ENCODE measurements around the gene CD96.
"Not testable (repeated sequence)": the region's sequence is repeated elsewhere in the genome, so short reads cannot be mapped to it uniquely, and the experiment has no call there.

Gene CD96

DNA sequence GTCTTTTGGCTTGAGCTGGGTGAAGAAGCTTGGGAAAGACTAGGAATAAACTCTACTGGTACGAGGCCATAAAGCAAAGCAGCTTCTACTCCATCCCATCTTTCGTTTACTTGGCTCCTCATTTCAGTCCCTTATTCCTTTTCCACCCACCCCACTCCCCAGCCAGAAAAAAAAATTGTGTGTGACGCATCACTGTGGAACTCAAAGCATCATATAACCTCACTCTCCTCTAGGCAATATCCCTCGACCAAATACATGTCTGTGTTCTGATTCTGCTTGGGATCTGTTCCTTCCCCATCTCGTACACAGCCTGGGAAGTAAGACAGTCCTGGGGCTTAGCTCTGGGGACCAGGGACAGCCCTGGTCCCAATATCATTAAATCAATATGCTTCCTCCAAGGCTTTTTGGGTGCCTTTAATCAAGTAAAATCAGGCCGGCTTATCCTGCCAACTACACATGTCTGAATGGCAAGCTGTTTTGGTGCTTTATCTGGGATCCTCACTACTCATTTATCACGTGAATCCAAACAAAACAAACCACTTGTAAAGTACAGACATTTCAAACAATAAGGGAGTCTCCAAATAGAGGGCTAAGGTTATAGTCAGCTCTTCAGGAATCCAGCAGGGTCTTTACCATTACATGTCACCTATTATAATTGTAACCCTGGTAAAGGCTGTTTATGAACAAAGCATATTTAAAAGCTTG lies 128.1 kb downstream of the CD96 start:
- TF ChIP-seq POLR2A (IDR thresholded peaks at IDR 0.05; ENCODE audit: low read depth, low read length) = no peak
- FAIRE-seq (peak; percentile 85), DNase-seq (ENCODE audit: insufficient read length, low spot score) (peak; percentile 14)

DNA sequence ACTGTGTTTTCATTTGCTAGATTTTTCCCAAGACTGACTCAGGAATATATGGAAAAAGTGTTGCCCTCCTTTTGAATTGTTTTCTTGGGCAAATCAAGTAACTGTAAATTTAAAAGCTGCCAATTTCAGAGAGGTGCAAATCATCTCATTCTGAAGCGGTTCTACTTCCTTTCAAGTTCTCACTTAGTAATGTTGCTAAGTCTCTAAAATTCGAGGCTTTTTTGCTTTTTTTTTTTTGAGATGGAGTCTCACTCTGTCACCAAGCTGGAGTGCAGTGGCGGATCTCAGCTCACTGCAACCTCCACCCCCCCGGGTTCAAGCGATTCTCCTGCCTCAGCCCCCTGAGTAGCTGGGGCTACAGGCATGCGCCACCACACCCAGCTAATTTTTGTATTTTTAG lies 130.5 kb downstream of the CD96 start:
- DNase-seq (ENCODE audit: insufficient read length, low spot score); FAIRE-seq: not testable (repeated sequence)

DNA sequence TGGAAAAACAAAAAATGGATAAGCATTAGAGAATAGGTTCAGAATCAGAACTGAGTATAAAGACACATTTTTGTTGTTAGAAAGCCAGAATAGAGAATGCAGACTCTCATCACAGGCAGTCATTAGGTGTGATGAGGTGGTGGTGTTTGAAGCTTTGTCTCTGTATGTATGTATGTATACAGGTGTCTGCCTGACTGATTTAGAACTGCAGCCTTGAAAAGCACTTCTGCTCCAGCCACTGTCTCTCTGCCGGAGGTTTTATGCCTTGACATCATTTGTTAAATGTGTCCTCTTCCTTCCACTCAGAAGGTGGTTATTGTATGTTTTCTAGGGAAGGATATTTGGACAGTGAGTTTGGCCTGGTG lies 133.8 kb downstream of the CD96 start:
- no peak for DNase-seq (ENCODE audit: insufficient read length, low spot score)
- peak; percentile 68 for FAIRE-seq
- no peak for TF ChIP-seq POLR2A (IDR thresholded peaks at IDR 0.05; ENCODE audit: low read depth, low read length)

DNA sequence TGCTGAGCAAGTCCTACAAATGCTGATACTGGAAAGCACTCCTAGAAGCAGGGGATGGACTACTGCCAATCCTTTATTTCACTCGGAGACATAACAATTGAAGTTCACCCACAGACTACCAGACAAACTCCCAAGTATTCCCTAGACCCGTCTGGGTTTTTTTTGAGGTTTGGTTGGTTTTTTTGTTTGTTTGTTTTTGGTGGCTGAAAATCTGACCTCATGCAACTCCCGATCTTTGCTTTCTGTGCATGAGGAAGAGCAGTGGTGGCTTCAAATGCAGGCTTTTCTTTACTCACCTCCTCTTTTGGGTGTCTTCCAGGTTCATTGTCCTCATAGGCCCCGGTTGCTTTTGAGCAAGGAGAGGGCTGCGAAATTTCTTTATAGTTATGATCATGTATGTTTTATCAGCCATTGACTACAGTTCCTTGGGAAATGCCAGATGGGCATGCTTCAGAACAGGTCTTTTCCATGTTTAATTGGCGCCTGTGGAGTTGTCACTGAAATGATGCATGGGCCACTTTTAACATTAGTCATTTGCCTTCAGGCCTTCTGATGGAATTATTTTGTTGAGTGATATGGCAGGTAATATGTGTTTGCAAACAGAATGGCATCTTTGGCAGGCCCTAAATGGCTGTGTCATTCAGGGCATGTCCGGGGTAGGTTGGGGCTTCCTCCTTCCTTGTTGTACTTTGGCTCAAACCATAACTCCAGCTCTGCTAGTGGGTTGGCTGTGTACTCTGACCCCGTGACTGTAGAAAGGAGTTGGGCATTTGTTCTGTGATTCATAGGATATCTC lies 134.4 kb downstream of the CD96 start:
- no peak for DNase-seq (ENCODE audit: insufficient read length, low spot score)
- TF ChIP-seq POLR2A (IDR thresholded peaks at IDR 0.05; ENCODE audit: low read depth, low read length) = no peak
- peak; percentile 95 for FAIRE-seq

DNA sequence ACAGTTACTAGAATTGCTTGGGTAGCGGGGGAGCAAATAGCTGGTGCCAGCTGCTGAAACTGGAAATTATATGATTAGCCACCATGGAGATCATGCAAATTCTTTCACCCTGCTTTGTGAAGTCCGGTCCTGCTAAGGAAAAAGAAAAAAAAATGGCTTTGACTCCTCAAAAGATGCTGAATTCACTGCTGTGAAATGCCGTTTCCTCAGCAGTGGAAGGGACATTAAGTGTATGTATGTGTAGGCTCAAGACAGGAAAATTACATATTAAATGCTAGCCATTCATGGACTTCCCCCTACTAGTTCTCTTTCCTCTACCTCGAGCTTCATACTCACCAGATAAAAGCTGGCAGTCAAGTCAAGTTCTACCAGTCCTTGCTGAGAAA lies 135.0 kb downstream of the CD96 start:
- FAIRE-seq = no peak
- no peak for TF ChIP-seq POLR2A (IDR thresholded peaks at IDR 0.05; ENCODE audit: low read depth, low read length)
- DNase-seq (ENCODE audit: insufficient read length, low spot score) = no peak

DNA sequence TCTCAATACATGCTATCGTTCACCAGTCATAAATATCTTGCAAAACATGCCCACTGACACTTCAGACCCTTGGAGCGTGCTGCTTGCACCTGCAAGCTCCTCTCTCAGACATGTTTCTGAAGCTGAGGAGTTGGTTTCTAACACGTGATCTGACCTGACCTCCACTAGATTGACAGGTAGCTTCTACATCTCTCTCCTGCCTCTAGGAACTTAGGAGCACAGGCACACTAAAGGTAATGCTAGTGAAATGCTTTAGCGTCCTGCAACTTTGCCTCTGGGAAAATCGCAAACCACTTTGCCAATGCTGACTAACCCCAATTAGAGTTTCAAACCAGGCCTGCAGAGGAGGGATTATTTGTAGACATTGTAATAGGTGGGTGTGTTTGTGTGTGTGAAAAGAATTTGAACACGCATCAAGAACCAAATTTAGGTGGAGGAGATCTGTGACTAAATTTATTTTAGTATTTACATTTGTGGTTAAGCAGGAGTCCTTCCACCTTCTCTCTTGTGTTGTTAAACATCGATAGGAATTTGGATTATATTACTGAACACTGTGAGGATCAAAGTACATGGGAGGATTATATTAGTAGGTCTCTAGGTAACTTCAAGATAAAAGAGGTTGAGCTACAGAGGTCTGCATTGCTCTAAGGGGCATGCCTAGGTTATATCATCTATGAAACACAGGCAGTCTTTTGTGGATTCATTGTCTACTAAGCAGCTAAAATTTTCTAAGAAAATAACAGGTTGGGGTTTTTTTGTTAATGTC lies 139.8 kb downstream of the CD96 start:
- FAIRE-seq = peak; percentile 57
- no peak for TF ChIP-seq POLR2A (IDR thresholded peaks at IDR 0.05; ENCODE audit: low read depth, low read length)
- DNase-seq (ENCODE audit: insufficient read length, low spot score) = no peak

DNA sequence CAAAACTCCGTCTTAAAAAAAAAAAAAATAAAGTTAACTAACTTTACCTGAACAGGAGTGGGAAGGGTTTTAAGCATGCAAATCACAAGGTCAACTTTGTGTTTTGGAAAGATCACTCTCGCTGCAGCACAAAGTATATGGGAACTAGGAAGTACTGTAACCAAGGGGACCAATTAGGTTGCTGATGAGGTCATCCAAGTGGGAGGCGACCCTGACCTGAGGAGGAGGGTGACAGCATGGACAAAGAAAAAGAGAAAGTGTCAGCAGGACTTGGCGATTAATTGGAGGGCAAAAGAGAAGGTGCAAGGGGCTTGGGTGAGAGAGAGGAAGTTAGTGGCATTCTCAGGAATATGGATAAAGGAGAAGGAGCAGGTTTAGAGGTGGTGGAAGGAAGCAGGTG lies 142.6 kb downstream of the CD96 start:
- DNase-seq (ENCODE audit: insufficient read length, low spot score) (no peak), FAIRE-seq (no peak)
- no peak for TF ChIP-seq POLR2A (IDR thresholded peaks at IDR 0.05; ENCODE audit: low read depth, low read length)

DNA sequence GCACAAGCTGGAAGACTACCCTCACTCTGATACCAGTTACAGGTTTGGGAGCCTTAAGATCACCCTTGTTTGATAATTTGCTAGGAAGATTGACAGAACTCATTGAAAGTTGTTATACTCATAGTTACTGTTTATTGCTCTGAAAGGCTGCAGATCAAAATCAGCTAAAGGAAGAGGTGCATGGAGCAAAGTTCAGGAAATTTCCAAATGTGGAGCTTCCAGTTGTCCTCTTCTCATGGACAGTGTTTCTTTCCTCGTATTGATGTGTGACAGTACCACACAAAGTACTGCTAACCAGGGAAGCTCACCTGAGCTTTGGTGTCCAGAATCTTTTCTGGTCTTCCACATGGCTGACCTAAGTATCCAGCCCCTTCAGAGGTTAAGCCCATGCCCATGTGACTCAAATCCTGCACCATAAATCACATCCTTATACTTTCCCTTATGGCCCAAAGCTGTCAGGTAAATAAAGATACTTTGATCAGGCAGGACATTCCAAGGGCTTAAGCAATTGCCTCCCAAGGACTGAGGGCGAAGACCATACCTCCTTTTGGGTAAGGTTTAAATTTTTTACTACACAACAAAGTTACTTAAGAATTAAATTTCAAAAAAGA lies 146.3 kb downstream of the CD96 start:
- no peak for TF ChIP-seq POLR2A (IDR thresholded peaks at IDR 0.05; ENCODE audit: low read depth, low read length)
- no peak for DNase-seq (ENCODE audit: insufficient read length, low spot score)
- FAIRE-seq = no peak

DNA sequence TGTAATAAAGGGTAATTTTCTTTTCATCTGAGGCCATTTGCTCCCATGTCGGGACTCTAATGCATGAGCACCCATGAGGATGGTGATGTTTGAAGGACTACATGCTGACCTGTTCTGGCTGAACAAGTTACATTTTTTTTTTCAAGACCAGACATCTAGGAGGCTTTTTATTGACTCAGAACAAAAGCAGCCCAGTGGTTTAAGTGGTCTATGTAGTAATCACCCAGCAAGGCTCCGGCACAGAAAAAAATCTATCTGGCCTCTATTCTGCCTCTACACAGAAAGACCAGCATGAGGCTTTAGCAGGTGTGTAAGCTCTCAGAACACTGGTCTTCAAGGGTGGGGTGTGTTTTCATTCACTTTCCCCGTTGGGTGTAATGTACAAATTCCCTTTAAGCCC lies 148.2 kb downstream of the CD96 start:
- FAIRE-seq = peak; percentile 91
- DNase-seq (ENCODE audit: insufficient read length, low spot score) = no peak
- no peak for TF ChIP-seq POLR2A (IDR thresholded peaks at IDR 0.05; ENCODE audit: low read depth, low read length)

DNA sequence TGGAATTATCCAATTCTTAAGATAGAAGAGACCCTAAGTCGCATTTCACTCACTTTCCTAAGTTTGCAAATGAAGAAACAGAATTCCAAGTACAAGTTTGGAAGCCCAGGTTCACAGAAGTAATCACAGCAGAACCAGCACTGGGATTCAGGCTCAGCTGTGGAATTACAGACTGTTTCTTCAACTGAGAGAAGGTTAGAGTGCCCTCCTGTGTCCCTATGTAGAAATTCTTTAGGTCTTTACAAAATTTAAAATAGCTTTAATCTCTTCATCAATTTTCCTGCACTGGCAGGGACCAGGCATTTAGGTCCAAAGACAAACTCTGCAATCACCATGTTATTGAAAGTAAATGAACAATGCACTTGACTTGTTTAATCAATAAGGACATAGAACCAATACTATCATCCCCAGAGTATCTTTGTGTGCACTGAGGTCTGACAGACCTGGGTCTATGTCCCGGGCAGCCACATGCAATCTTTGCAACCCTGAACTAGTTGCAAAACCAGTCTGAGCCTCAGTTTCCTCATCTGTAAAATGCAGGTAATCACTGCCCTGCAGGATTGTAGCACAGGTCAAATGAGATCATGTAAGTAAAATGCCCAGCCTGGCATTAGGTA lies 149.4 kb downstream of the CD96 start:
- TF ChIP-seq POLR2A (IDR thresholded peaks at IDR 0.05; ENCODE audit: low read depth, low read length) = no peak
- peak; percentile 90 for FAIRE-seq
- no peak for DNase-seq (ENCODE audit: insufficient read length, low spot score)

DNA sequence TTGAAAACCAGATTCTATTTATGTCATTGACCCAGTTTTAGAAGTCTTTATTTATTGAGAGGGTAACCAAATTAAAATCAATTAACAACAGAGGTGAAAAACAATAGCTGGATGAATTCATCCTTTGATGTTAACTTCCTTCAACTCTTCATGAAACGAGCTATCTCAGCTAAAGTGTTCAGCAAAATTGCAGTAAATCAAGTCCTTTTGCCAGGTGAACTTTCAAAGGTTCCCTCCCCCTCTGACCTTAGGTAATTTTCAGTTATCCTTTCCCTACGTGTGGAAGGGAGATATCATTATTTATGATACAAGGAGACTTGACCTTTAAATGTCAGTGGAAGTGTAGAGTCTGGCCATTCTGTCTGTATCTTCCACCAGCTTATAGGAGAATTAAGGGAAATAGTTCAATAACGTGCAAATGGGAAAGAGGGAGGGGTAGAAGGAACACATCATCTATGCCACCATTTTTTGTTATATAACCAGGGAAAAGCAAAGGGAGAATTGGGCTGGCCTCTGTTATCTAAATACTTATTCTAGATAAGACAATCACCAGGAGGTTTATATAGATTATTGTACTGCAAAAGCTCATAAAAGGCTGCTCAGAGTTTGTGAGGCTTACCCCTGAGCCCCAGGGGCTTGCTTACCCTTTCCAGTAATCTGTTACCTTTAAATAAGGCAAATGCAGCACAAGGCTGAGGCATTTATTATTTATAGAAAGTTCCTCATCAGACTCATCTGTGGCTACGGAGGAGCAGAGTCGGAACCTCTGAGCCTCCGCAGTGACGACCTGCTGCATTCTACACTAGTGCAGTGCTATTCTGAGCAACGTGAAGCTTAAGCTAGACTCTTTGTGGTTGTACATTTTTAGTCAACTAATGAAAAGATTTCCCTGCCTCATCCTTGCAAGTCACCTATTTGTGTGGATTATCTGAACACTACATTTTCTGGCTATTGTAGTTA lies 150.9 kb downstream of the CD96 start:
- FAIRE-seq (no peak), DNase-seq (ENCODE audit: insufficient read length, low spot score) (no peak)
- TF ChIP-seq POLR2A (IDR thresholded peaks at IDR 0.05; ENCODE audit: low read depth, low read length) = no peak

DNA sequence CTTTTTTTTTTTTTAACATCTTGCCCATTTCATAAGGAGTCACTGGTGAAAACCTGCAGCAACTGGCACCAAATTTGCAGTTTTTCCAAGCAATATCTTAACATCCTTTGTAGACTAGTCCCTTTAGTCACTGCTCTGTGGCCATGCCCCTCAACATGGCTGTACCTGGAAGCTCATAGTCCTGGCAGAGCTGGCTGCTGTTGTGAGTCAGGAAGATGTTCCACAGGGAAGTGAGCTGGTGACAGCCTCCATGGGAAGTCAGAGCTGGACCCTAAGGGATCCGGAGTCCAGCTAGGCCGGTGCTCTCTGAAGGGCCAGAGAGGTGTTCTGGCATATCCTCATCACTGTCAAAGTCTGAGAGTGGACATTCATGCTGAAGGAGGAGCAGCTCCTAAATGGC lies 152.5 kb downstream of the CD96 start:
- FAIRE-seq = peak; percentile 52
- TF ChIP-seq POLR2A (IDR thresholded peaks at IDR 0.05; ENCODE audit: low read depth, low read length) = no peak
- DNase-seq (ENCODE audit: insufficient read length, low spot score) = no peak

All from H54 (cell line).